GM21786 (cell line): Measurements from ENCODE around the gene NPSR1.
A peak's percentile ranks its signal among the peaks of the same experiment; 100 is the strongest.
"Not testable (repeated sequence)": the region's sequence is repeated elsewhere in the genome, so short reads cannot be mapped to it uniquely, and the experiment has no call there.

ENCODE experiments used
- ATAC-seq: cut with Tn5 transposase; IDR thresholded peaks from one replicate; pipeline ENCODE4 v1.9.1; 2021; ENCODE audit not compliant: unreplicated experiment

NPSR1 gene

GRCh38 chr7:34835901-34836600 is 178.0 kb downstream of the NPSR1 start:
- ATAC-seq: no peak

GRCh38 chr7:34837316-34837715 is 179.3 kb downstream of the NPSR1 start:
- ATAC-seq: no peak

DNA sequence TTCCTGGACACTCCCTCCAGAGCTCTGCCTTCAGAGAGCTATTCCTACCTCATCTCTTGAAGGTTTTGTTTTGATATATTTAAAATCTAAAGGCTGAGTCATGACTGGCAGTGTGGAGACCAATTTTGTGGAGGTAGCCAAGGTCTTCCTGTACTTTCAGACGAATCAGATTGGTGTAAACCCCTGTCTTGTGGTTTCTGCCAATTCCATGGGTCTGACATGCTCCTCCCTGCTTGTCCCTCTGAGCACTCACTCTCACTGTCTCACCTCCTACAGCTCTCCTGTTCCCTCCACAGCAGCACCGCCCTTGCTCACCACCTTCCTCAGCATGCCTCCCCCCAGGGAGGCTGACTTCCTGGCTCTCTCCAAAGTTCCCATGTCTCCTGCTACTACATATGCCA is 179.8 kb downstream of the NPSR1 start:
- ATAC-seq: no peak

DNA sequence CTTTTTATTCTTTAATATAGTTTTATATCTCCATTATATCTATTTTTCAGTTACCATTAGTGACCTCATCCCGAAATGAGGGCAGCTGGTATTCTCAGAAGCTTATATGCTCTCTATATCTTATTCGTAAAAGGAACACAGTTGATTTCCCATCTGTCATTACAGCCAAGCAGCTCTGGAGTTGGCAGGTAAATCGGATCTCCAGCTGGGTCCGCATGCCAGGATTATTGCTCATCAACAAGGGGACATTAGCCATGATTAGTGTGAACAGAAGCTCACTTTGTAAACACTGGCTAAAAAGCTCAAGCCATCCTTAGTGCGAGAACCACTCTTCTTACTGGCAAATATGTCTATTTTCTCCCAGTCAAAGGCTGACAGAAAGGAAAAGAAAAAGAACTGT is 180.3 kb downstream of the NPSR1 start:
- ATAC-seq: no peak

DNA sequence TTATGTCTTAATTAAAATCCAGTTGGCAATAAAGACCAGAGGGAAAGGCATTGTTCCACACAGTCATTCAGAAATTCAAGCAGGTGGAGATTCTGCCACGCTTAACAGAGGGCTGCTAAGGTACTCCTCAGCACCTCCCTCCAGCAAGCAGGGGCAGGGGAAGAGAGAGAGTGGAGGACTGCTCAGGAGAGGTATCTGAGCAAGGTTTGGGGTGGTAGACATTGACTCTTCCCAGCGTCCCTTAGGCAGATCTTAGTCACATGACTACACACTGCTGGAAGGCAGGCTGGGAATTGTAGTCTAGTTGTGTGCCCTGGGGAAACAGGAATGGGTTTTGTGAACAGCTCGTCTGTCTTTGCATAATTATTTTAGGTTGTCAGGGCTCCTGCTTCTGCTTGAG is 181.6 kb downstream of the NPSR1 start:
- ATAC-seq: no peak

DNA sequence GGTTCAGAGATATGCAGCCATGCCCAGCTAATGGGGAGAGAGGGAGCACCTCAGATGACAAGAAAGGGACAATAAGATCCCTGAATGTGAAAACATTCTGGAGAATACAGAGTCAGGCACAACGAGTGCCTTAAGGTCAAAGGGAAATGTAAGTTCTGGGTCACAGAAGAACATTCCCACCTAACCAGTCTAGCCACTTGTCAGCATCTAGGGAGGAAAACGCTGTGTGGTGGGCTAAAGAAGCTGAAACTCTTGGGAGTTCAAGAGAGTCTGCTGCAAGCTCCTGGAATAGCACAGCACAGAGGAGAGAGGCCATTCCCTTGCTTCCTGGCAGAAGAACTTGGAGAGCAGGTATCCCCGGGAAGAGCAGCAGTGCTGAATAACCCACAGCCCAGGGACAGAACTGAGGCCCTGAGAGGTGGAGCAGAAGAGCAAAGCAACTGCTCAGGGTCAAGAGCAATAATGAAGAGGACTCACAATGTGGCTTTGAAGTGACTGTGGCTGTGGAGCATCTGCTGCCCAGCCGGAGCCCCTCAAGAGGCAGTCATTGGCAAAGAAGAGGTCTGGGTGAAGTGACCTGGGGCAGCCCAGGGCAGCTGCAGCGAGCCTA is 182.3 kb downstream of the NPSR1 start:
- no peak for ATAC-seq

DNA sequence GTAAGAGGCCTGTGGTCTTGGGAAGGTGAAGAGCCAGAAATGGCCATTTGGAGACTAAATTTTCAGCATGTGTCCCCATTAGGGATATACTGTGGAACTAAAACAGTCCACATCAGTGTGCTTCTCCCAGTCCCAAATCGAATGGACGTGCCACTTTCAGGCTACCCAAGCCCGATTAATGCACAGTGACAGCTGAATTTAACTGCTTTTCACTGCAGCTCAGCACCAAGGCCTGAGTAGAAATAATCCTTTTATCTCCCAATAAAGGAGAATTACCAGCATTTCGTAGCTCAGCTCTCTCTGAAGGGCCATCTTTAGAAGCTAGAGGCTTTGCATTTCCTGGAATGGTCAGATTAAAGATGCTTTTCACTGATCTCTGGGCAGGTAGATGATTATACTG is 183.3 kb downstream of the NPSR1 start:
- no peak for ATAC-seq

- no peak for ATAC-seq
Measured at GRCh38 chr7:34842782-34843181, 184.8 kb downstream of the NPSR1 start.

DNA sequence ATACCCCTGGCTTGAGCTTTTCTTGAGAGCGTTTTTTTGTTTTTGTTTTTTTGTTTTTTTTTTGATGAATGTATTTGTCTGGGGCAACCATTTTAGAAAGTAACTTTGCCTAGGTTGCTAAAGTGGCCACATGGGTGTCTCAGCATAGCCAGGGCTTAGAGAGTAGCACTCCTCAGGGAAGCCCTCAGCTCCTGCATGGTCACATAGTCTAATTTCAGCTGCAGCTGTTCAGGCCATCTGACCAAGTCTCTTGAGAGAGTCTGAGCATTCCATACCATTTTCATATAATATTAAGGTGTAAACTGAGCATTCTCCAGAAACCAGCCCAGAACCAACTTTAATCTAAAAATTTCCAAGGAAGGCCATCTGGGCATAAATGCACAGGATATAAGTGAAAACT is 186.4 kb downstream of the NPSR1 start:
- ATAC-seq: no peak

DNA sequence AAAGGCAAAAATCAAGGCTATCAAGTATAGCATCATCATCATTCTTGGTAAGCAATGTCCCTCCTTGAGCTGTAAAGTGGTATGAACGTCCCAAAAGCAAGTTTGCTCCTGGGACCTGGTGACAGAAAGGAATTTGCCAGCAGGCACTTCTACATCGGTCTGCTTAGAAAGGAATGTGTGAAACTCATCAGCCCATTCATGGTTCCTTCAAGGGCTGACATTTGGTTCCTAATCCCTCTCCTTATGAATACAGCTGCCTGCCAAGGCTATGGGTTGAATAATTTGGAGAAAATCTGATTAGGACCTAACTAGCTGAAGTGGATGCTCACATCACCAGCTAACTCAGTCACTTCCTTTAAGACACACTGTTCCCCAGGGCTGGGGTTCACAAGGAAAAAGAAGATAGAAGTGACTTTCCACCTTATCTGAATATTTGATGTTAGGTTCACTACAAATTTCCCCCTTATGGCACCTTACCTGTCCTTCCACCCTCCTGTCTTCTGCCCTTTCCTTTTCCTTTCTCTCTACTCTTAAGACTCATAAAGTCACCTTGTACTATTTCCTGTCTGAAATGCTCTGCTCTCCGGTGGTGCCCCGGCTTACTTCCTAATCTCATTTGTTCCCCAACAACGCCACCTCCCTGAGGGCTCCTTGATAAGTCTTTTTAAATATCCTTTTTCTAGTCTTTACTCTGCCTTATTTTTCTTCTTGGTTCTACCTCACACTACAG is 187.1 kb downstream of the NPSR1 start:
- peak; percentile 48 for ATAC-seq

DNA sequence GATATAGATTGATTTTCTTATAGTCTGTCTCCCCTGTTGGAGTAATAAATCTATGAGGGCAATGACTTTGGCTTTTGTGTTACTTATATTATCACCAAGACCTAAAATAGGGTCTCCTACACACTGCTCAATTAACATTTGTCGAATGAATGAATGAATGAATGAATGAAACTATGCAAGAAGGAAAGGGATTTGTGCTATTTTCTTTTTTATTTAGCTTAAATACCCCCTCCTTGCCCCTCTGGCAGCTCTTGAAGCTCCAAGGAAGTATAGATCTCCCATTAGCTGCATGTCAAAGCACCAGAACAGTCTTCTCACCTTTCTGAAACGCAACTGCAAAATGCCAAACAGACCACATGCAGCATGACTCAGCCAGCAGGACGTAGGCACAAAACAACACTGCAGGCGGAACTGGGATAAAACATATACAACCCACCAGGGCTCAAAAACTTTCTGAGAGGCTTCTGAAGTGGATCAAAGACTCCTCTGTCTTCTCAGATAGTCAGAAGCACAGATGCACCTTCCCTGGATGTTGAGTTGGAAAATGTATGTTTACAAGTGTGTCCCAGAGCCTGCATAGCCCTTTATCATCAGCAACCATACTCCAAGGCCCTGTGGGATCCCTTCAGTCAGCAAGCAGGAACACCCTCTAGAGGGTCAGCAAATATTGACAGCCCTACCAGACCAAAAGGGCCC is 187.8 kb downstream of the NPSR1 start:
- ATAC-seq: no peak

- no peak for ATAC-seq
Measured at GRCh38 chr7:34846976-34847375, 189.0 kb downstream of the NPSR1 start.

GRCh38 chr7:34848670-34849069 is 190.7 kb downstream of the NPSR1 start:
- no peak for ATAC-seq

DNA sequence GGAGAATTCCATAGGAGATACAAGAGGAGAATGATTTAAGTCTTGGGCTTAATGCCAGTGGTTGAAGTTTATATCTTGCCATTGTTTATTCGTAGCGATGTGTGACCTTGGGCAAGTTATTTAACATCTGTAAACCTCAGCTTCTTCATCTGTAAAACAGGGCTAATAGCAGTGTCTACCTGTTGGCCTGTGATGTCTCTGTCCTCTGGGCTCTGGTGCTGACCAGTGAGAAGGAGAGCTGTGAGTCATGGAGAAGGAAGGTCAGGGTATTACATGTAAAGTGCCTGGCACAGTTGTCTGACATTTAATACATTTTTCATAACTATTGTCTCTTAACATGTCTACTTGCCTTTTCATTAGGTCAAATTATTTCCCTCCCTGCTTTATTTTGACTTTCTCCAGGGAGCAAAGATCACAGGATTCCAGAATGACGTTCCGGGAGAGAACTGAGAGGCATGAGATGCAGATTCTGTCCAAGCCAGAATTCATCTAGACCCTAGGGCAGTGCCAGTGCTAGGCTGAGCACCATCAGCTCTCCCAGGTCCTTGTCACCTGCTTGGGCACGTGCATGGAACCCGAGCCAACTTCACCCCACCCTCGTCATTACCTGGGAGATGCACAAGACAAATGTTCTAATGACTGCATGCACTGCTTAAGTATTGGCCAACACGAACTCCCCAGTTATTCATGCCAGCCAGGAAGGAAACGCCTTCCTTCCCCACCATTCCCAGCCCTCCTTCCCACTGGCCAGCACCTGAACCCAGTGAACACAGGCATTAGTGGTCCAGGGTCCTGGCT is 191.3 kb downstream of the NPSR1 start:
- ATAC-seq: no peak

DNA sequence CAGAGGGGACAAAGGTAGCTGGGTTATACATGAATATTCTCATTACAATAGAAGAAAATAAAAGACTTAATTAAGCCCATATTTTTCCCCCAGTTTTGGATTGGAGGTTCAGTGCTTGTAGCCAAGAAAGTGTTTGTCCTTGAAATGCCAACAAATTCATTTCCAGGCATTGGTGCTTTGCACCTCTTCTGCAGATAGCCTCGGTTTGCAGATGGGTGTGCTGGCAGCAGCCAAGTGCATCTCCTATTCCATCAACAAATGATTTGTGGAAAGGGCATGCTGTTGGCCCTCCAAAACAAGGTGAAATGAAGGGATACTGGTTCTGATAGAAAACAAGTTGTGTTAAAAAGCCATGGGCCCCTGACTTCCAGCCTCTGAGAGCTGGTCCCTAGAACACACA is 192.0 kb downstream of the NPSR1 start:
- no peak for ATAC-seq

DNA sequence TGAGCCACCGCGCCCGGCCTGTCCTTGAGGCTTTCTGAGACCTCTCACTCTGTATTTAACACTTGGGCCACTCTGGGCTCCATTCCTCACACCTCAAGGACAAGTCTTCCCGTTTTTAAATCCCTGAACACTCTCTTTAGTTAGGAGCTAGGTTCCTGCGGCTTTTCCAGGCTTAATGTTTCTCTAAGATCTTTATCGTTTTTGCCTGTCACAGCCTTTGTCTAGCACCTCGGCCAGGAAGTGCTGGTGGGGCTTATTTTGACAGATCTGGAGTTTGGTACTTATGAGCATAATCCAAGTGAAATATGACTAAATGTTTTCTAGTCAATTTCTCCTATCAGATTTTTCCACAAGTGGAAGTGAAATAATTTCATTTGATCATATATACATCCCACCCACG is 192.7 kb downstream of the NPSR1 start:
- no peak for ATAC-seq

DNA sequence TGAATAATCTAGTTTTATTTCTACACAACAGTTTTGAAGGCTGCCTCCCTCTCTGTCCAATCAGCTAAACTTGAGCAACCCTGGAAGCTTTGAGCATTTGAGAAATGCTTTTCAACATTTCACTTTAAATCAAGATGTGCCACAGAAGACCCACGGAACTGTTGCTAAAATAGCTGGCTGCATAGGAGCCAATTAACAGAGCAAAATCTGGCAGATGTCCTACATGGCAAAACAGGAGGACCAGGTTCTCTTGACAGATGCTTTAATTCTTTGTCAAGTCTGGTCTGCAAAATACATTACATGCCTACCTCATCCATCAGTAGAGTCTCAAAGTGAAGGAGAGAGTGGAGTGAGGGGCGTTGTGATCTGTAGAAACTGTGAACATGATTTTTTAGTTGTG is 193.4 kb downstream of the NPSR1 start:
- no peak for ATAC-seq

DNA sequence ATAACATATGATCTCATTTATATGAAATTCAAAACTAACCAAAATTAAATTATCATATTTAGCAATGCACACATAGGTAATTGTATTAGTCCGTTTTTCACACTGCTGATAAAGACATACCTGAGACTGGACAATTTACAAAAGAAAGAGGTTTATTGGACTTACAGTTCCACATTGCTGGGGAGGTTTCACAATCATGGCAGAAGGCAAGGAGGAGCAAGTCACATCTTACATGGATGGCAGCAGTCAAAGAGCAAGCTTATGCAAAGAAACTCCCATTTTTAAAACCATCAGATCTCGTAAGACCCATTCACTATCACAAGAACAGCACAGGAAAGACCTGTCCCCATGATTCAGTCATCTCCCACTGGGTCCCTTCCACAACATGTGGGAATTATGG is 200.4 kb downstream of the NPSR1 start:
- not testable (repeated sequence) for ATAC-seq

DNA sequence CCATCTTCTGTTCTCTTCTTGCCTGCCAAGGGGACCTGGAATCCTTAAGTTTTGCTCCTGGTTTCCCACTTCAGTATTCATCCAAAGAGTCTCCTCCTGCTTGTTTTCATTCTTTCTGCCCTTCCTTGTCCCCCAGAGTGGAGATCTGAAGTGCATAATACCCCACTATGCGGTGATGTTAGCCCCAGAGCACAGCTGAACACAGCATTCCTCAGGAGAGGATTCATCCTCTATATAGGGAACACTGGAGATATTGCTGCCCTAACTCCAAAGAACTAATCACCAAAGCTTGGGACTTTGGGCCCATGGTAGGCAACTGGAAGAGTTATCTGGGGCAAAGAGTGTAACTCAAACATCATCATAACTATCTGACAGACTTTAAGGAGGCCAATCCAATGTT is 201.3 kb downstream of the NPSR1 start:
- ATAC-seq: not testable (repeated sequence)

- ATAC-seq: not testable (repeated sequence)
Measured at GRCh38 chr7:34866222-34866621, 208.2 kb downstream of the NPSR1 start.

DNA sequence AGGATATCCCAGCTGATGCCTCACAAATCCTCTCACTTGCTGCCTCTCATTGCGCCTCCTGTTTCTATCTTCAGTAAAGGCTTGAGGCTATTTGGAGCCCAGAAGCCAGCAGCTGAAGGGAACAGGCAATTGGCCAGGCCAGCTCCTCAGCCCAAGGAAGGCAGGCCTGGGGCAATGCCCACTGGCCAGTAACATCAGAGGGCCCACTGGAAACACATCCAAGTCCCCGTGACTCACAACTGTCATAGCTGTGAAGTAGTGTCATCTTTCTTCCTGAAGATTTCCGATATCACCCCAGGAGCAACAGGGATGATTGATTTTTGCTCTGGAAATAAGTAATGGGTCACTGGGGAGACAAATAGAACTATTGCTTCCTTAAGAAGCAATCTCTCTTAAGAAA is 209.3 kb downstream of the NPSR1 start:
- ATAC-seq: not testable (repeated sequence)
